Measurements from ENCODE around the gene MX1. TPM values are rescaled to one million over a fixed set of nuclear protein-coding genes. Genes with fewer than 3 reads are reported as not detected.
A peak's percentile ranks its signal among the peaks of the same experiment; 100 is the strongest.
"Not testable (repeated sequence)": the region's sequence is repeated elsewhere in the genome, so short reads cannot be mapped to it uniquely, and the experiment has no call there.

Gene MX1
- total RNA-seq, 4 donors from 2014 or later, result 27.3 to 82.2 (median 61.9) TPM

GRCh38 chr21:41411449-41412089 lies 14.5 kb upstream of the MX1 start:
- peak overlapping the region in 3 of 4 donors; percentile 27 to 60 (median 47) for H3K27ac ChIP-seq
- WGBS, 2 donors (ENCODE audit: low coverage in 1 of 2), result 54 to 100% methylated on average over 2 to 5 of the region's 5 CpGs
- in situ Hi-C loops (cut with MboI; ENCODE audit: low pct_ligation_motif_present in 1 of 4, low pct_unique_long_range_greater_than_20kb in 1 of 4, low sequenced_read_pairs in 3 of 4) (no loop called here), intact Hi-C loops (cut with DNase I; ENCODE audit: low total_unique reads) (no loop called here)
- peak; percentile 83 for DNase-seq
- no peaks in the 10 kb centered on the region for H3K36me3 ChIP-seq
- TF ChIP-seq, protein P1, sequence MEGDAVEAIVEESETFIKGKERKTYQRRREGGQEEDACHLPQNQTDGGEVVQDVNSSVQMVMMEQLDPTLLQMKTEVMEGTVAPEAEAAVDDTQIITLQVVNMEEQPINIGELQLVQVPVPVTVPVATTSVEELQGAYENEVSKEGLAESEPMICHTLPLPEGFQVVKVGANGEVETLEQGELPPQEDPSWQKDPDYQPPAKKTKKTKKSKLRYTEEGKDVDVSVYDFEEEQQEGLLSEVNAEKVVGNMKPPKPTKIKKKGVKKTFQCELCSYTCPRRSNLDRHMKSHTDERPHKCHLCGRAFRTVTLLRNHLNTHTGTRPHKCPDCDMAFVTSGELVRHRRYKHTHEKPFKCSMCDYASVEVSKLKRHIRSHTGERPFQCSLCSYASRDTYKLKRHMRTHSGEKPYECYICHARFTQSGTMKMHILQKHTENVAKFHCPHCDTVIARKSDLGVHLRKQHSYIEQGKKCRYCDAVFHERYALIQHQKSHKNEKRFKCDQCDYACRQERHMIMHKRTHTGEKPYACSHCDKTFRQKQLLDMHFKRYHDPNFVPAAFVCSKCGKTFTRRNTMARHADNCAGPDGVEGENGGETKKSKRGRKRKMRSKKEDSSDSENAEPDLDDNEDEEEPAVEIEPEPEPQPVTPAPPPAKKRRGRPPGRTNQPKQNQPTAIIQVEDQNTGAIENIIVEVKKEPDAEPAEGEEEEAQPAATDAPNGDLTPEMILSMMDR (IDR thresholded peaks at IDR 0.05), result peak; percentile 24 to 61 (median 34)
- TF ChIP-seq EP300 (IDR thresholded peaks at IDR 0.05; ENCODE audit: low read depth) (no peak), POLR2A (IDR thresholded peaks at IDR 0.05) (no peak), POLR2AphosphoS5 (IDR thresholded peaks at IDR 0.05) (peak in 1 of 3 donors; percentile 19)
- no peaks in the 10 kb centered on the region for H3K27me3 ChIP-seq
- no peaks in the 10 kb centered on the region for H3K9me3 ChIP-seq
- H3K4me1 ChIP-seq, result peaks cover 0 to 11% (median 7%) of the 10 kb centered on the region in 4 donors
- no peak overlapping the region for H3K4me3 ChIP-seq

DNA sequence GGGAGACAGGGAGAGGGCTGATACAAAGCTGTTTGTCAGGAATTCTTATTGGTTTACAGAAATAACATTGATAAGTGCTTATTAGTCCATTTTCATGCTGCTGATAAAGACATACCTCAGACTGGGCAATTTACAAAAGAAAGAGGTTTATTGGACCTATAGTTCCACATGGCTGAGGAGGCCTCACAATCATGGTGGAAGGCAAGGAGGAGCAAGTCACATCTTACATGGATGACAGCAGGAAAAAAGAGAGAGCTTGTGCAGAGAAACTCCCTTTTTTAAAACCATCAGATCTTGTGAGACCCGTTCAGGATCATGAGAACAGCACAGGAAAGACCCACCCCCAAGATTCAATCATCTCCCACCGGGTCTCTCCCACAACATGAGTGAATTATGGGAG lies 8.5 kb upstream of the MX1 start:
- H3K27me3 ChIP-seq; in situ Hi-C loops (cut with MboI; ENCODE audit: low pct_ligation_motif_present in 1 of 4, low pct_unique_long_range_greater_than_20kb in 1 of 4, low sequenced_read_pairs in 3 of 4); H3K4me3 ChIP-seq; H3K36me3 ChIP-seq; H3K27ac ChIP-seq; H3K9me3 ChIP-seq; DNase-seq; intact Hi-C loops (cut with DNase I; ENCODE audit: low total_unique reads): not testable (repeated sequence)
- 90% methylated on average over 2 of the region's 2 CpGs; no CpG with 5 or more reads in 1 of the 2 donors for WGBS, 2 donors (ENCODE audit: low coverage in 1 of 2)
- peaks cover 0 to 17% (median 7%) of the 10 kb centered on the region in 4 donors for H3K4me1 ChIP-seq

DNA sequence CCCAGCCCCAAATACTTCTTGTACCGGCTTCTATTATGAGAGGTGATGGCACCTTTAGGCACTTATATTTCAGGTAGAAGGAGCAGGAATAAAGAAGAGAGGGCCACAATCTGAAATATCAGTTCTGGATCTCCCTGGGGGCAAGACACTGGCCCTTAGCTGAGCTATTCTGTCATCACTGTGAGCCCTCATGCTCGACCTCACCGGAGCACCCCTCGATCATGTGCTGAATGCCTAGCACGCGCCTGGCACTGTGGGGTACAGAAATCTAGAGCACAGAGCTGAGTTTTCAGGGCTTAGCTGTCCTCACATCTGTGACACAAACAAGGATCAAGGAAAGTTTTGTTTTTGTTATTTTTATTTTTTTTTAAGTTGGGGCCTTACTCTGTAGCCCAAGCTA lies 7.6 kb upstream of the MX1 start:
- H3K4me3 ChIP-seq, result no peak overlapping the region
- H3K36me3 ChIP-seq, result no peaks in the 10 kb centered on the region
- peaks cover 0 to 17% (median 7%) of the 10 kb centered on the region in 4 donors for H3K4me1 ChIP-seq
- no peaks in the 10 kb centered on the region for H3K27me3 ChIP-seq
- H3K9me3 ChIP-seq, result no peaks in the 10 kb centered on the region
- 90 to 96% methylated on average over 2 to 6 of the region's 6 CpGs for WGBS, 2 donors (ENCODE audit: low coverage in 1 of 2)
- intact Hi-C loops (cut with DNase I; ENCODE audit: low total_unique reads) (no loop called here), in situ Hi-C loops (cut with MboI; ENCODE audit: low pct_ligation_motif_present in 1 of 4, low pct_unique_long_range_greater_than_20kb in 1 of 4, low sequenced_read_pairs in 3 of 4) (no loop called here)
- no peak for TF ChIP-seq POLR2AphosphoS5 (IDR thresholded peaks at IDR 0.05)
- no peak for TF ChIP-seq EP300 (IDR thresholded peaks at IDR 0.05; ENCODE audit: low read depth)
- TF ChIP-seq, protein P1 (IDR thresholded peaks at IDR 0.05), result no peak
- TF ChIP-seq POLR2A (IDR thresholded peaks at IDR 0.05), result no peak
- no peak overlapping the region for H3K27ac ChIP-seq
- no peak for DNase-seq

- H3K4me1 ChIP-seq, result peaks cover 0 to 17% (median 7%) of the 10 kb centered on the region in 4 donors
- TF ChIP-seq POLR2A (IDR thresholded peaks at IDR 0.05) (no peak), EP300 (IDR thresholded peaks at IDR 0.05; ENCODE audit: low read depth) (no peak), POLR2AphosphoS5 (IDR thresholded peaks at IDR 0.05) (no peak)
- TF ChIP-seq, protein P1 (IDR thresholded peaks at IDR 0.05), result no peak
- no peaks in the 10 kb centered on the region for H3K36me3 ChIP-seq
- WGBS, 2 donors (ENCODE audit: low coverage in 1 of 2), result 95 to 96% methylated on average over 4 to 11 of the region's 11 CpGs
- H3K27ac ChIP-seq, result peak overlapping the region; percentile 86 to 91 (median 90)
- H3K27me3 ChIP-seq, result no peaks in the 10 kb centered on the region
- intact Hi-C loops (cut with DNase I; ENCODE audit: low total_unique reads), result no loop called here
- no peak for DNase-seq
- no peak overlapping the region for H3K4me3 ChIP-seq
- H3K9me3 ChIP-seq, result no peaks in the 10 kb centered on the region
- in situ Hi-C loops (cut with MboI; ENCODE audit: low pct_ligation_motif_present in 1 of 4, low pct_unique_long_range_greater_than_20kb in 1 of 4, low sequenced_read_pairs in 3 of 4), result no loop called here
Observed at GRCh38 chr21:41418956-41419680, 6.9 kb upstream of the MX1 start.
